ENCODE data around the gene CXCL3. TPM values are rescaled to one million over a fixed set of nuclear protein-coding genes. Genes with fewer than 3 reads are reported as not detected.

CXCL3 gene
- total RNA-seq, 6 experiments from 2014 or later, result 0.40 to 2.3 (median 1.4) TPM

- no peak for TF ChIP-seq CTCF (IDR thresholded peaks at IDR 0.05)
- DNase-seq, result no peak
- peaks cover 9% of the 10 kb centered on the region; the same call in 1 of the 2 replicates for H3K36me3 Mint-ChIP-seq (ENCODE audit: low read depth)
- H3K27me3 Mint-ChIP-seq (ENCODE audit: insufficient read depth), result no peaks in the 10 kb centered on the region; the same call in none of the 2 replicates
- H3K4me1 Mint-ChIP-seq (ENCODE audit: low read depth), result no peaks in the 10 kb centered on the region
- H3K4me3 Mint-ChIP-seq, result no peak overlapping the region
- H3K9me3 Mint-ChIP-seq, result peaks cover 4% of the 10 kb centered on the region; the same call in 1 of the 2 replicates
- no peak overlapping the region for H3K27ac Mint-ChIP-seq
These were observed 26.7 kb upstream of the CXCL3 start for GRCh38 chr4:74065115-74065642.

- H3K27ac Mint-ChIP-seq, result no peak overlapping the region
- no peaks in the 10 kb centered on the region for H3K4me1 Mint-ChIP-seq (ENCODE audit: low read depth)
- no peak for DNase-seq
- H3K36me3 Mint-ChIP-seq (ENCODE audit: low read depth), result peaks cover 9% of the 10 kb centered on the region; the same call in 1 of the 2 replicates
- peaks cover 4% of the 10 kb centered on the region; the same call in 1 of the 2 replicates for H3K9me3 Mint-ChIP-seq
- H3K27me3 Mint-ChIP-seq (ENCODE audit: insufficient read depth), result no peaks in the 10 kb centered on the region; the same call in 1 of the 2 replicates
- TF ChIP-seq CTCF (IDR thresholded peaks at IDR 0.05), result no peak
- no peak overlapping the region for H3K4me3 Mint-ChIP-seq
These were observed 25.4 kb upstream of the CXCL3 start for GRCh38 chr4:74063859-74064258.

- H3K4me3 Mint-ChIP-seq, result no peak overlapping the region
- H3K27ac Mint-ChIP-seq, result no peak overlapping the region
- H3K9me3 Mint-ChIP-seq, result peaks cover 4% of the 10 kb centered on the region; the same call in 1 of the 2 replicates
- DNase-seq, result no peak
- TF ChIP-seq CTCF (IDR thresholded peaks at IDR 0.05), result no peak
- peaks cover 4% of the 10 kb centered on the region; the same call in 1 of the 2 replicates for H3K4me1 Mint-ChIP-seq (ENCODE audit: low read depth)
- H3K36me3 Mint-ChIP-seq (ENCODE audit: low read depth), result peaks cover 9% of the 10 kb centered on the region; the same call in 1 of the 2 replicates
- no peaks in the 10 kb centered on the region; the same call in 1 of the 2 replicates for H3K27me3 Mint-ChIP-seq (ENCODE audit: insufficient read depth)
These were observed 24.5 kb upstream of the CXCL3 start for GRCh38 chr4:74062953-74063352.

- Mint-ChIP-seq H3K27ac (no peak overlapping the region), H3K4me1 (ENCODE audit: low read depth) (peaks cover 20% of the 10 kb centered on the region), H3K27me3 (ENCODE audit: insufficient read depth) (no peaks in the 10 kb centered on the region; the same call in 1 of the 2 replicates)
These were observed 22.9 kb upstream of the CXCL3 start for GRCh38 chr4:74061430-74061829.

GRCh38 chr4:74059161-74059829, 20.8 kb upstream of the CXCL3 start:
- Mint-ChIP-seq H3K4me3 (no peak overlapping the region), H3K36me3 (ENCODE audit: low read depth) (peaks cover 9% of the 10 kb centered on the region; the same call in 1 of the 2 replicates), H3K27ac (no peak overlapping the region), H3K4me1 (ENCODE audit: low read depth) (peaks cover 29% of the 10 kb centered on the region), H3K9me3 (peaks cover 4% of the 10 kb centered on the region; the same call in 1 of the 2 replicates), H3K27me3 (ENCODE audit: insufficient read depth) (no peaks in the 10 kb centered on the region; the same call in 1 of the 2 replicates)
- TF ChIP-seq CTCF (IDR thresholded peaks at IDR 0.05), result no peak
- DNase-seq, result no peak

More at GRCh38 chr4:74061430-74061829, 22.9 kb upstream of the CXCL3 start:
- Mint-ChIP-seq H3K9me3 (peaks cover 4% of the 10 kb centered on the region; the same call in 1 of the 2 replicates), H3K36me3 (ENCODE audit: low read depth) (peaks cover 9% of the 10 kb centered on the region; the same call in 1 of the 2 replicates), H3K4me3 (no peak overlapping the region)
- DNase-seq, result no peak
- TF ChIP-seq CTCF (IDR thresholded peaks at IDR 0.05), result no peak
